Erythroblast (primary cell): ENCODE measurements around the gene C14orf119.

Experiments
- GATA1 ChIP-seq: IDR thresholded peaks from 2 replicates; pipeline ENCODE4 v1.6.1; 2011; ENCODE audit warnings: low read depth, mild to moderate bottlenecking, control low read depth, low read length, moderate library complexity
- POLR2A ChIP-seq: IDR thresholded peaks from 2 replicates; pipeline ENCODE4 v1.6.1; 2011; ENCODE audit warnings: mild to moderate bottlenecking, low read length

DNA sequence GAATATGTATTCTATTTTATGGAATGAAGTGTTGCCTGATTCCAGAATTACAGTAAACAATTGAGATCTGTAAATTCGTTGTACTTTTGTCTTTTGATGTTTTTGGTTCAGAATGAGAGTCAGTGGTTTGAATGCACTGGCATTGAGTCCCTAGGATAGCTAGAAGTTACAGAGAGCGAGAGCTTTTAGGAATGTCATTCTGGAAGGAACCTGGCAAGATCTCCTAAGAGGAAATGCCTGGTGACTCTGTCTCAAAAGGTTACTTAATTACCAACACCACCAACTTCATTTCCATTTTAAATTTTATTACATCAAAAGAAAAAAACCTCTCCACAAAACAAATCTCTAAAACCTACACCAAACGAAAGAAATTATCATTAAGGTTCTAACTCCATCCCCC lies 29.7 kb downstream of the C14orf119 start:
- TF ChIP-seq POLR2A, result no peak
- no peak for TF ChIP-seq GATA1
